ENCODE results near the gene SHISA4.
"Not testable (repeated sequence)": the region's sequence is repeated elsewhere in the genome, so short reads cannot be mapped to it uniquely, and the experiment has no call there.

The SHISA4 gene

DNA sequence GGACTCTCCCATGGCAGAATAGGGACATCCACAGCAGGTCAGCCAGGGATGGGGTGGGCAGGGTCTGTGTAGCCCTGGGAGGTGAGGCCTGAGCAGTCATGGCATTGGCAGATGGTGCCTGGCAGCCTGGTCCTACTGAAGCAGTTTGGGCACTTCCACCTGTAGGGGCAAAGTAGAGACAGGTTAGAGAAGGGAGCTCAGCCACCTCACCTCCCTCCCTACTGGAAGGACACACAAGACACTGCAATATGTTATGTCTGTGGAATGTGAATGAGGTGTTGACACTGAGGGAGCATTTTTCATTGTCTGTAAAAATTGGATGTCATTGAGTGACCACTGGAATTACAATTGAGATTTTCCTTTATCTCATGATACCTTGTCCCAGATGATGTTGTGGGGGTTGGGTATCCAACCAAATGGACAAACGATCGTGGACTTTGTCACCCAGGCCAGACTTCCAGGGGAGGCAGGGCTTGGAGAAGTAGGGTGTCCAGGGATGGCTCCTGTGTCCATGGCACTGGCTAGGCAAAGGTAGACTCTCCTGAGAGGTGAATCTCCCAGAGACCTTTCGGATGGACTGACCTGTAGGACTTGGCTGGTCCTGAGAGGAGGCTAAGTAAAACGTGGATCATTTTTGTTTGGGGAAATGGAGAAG, 9.7 kb downstream of the SHISA4 start:
- no peak for DNase-seq (ENCODE audit: low read depth in 2 of 2)

DNA sequence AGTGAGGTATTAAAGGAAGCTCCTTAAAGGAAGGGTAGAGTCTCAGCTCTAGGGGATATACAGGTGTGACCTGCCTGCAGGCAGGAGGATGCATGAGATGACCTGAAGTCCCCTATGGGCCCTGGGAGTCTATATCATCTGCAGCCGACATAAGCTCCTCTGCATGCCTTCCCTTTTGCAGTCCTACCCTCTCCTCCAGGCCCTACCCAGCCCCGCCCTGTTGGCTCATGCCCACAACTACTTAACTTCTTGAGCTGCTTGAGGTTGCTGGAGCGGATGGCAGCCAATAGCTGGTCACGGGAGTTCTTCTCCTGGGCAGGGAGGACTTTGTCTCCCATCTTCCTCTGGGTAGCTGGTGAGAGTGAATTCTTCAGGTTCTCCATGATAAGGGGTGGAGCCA, 10.3 kb downstream of the SHISA4 start:
- DNase-seq (ENCODE audit: low read depth in 2 of 2) = no peak

DNA sequence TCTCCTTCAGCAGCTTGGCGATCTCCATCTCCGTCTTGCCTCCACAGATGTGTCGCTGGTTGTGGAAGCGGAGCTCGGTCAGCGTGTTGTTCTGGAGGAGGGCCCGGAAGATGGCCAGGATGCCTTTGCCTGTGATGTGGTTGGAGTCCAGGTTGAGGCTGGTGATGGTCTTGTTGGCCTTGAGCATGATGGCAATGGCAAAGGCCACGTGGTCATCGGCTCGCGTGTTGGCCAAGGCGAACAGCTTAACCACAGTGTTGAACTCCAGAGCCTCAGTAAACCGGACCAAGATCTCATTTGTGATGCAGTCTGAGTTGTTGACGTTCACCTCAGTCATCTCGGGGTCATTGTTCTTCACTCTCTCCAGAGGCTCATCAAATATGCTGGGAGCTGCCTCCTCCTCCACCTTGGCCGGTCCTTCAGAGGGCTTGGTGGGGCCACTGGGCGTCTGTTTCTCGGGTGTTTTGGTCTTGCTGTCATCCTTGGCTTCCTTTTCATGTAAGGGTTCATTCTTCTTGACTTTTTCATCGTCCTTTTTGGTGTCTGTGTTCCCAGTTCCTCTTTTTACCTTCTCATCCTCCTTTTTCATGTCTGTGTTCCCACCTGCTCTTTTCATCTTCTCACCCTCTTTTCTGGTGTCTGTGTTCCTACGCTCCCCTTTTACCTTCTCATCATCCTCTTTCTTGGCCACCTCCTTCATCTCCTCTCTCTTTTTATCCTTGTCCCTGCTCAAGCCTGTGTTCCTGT, 11.2 kb downstream of the SHISA4 start:
- DNase-seq (ENCODE audit: low read depth in 2 of 2) = no peak

DNA sequence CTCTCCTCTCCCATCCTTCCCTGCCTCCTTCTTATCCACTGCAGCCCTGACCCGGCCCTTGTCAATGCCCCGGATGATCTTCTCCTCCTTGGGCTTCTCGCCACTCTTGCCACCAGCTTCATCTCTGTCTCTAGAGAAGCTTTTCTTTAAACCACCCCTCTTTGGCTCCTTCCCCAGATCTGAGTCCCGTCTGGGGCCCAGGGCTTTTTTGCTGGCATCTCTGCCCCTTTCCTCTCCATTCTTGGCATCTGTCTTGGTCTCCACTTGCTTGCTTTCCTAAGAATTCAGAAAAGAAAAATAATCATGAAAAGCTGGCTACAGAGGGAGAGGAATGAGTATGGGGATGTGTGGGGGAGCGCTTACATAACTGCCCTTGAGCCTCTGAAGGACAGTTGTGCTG, 11.8 kb downstream of the SHISA4 start:
- no peak for DNase-seq (ENCODE audit: low read depth in 2 of 2)

DNA sequence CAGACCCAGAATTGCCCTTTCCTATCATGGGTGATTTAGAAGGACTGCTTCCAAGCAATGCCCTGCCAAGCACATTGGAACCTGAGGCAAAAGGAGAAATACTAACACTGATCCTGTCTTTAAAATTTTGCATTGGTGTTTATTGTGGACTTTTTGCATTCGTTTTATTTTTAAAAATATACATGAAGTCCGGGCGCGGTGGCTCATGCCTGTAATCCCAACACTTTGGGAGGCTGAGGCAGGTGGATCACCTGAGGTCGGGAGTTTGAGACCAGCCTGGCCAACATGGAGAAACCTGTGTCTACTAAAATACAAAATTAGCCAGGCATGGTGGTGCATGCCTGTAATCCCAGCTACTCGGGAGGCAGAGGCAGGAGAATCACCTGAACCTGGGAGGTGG, 12.3 kb downstream of the SHISA4 start:
- not testable (repeated sequence) for DNase-seq (ENCODE audit: low read depth in 2 of 2)

DNA sequence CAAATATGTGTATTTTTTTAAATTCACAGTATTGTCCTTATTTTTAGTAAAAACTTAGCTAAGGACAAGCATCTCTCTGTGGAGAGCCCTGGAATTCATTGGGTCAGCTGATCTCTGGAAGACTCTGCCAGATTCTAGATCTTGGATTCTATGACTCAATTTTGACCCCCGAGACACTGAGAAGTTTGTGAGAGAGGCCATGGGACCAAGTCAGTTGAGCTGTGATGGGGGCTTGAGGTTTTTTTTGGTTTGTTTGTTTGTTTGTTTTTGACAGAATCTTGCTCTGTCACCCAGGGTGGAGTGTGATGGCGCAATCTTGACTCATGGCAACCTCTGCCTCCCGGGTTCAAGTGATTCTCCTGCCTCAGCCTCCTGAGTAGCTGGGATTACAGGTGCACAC, 13.5 kb downstream of the SHISA4 start:
- no peak for DNase-seq (ENCODE audit: low read depth in 2 of 2)

DNA sequence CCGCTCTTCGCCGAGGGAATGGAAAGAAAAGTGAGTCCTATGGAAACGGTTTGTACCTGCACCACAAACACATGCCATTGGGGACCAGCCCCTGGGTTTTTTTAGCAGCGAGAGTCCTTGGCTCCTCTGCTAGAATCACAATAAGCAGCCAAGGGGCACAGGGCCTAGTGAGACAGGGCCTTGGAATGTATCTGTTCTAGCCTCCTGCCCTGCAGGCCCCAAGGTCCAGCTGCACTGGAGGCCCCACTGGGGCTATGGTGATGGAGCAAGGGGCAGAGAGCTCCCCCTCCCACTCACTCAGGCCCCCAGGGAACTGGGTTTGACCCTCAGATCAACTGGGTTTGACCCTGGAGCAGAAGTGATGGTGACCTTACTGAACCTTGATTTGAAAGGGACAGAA, 14.4 kb downstream of the SHISA4 start:
- DNase-seq (ENCODE audit: low read depth in 2 of 2) = no peak

DNA sequence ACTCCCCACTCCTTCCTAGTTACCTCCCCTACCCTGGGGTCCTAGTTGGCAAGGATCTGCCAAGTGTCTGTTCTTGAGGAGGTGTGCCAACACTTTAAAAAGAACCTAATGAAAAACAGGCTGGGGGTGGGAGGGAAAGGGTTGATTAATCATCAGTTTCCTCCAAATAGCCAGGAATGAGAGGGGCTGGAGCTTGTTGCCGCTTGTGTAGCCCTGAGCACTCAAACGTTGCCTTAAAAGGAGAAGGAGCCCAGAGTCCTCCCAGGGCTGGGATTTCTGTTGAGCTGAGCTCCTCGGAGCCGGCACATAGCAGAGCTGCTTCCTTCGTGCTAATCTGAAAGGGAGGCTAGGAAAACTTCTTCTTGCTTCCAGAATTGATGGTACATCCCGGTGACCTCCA, 15.9 kb downstream of the SHISA4 start:
- no peak for DNase-seq (ENCODE audit: low read depth in 2 of 2)

DNA sequence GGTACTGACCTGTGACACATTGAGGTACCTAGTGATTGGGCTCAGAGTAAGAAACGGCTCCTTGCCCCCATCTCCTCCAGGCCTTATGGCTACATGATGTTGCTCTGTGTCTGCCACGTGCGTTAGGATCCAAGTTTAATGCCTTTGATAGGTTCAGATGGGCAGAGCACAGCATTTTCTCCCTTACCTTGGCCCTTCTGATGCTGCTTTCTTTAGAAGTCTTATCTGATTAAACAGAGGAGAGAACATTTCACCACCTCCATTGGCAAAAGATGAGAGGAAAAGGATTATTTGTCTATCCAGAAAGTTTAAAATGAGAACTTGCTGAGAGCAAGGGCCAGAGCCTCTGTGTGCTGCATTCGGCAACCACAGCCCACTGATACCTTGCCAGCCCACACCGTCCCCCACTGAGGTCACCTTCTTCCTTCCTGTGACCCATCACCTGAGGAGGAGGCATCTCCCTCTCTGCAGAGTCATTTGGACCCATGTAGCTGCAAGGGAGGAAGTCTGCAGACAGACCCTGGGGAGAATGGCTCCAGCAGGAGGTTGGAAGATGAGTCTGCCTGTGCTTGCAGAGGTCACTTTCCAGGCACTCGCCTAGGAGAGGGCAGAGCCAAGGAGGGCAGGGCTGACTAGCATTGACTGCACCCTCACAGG, 16.7 kb downstream of the SHISA4 start:
- DNase-seq (ENCODE audit: low read depth in 2 of 2) = peak in 1 of 2 donors; percentile 4

DNA sequence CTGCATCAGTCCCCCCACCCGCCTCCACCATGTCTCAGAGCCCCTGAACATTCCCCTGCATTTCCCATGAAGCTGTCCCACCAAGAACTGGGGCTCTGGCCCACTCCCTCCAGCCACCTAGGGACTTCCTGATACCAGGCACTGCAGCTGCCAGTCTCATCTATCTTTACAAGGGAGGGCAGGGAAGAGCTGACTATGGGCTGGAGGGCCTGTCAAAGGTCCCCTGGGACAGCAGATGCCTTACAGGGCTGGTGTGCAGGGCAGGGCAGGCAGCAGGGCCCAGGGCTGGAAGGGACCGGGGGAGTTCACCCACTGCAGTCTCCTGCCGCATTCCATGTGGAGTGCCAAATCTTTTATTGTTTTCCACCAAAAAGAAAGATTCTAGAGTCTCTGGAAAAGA, 17.6 kb downstream of the SHISA4 start:
- DNase-seq (ENCODE audit: low read depth in 2 of 2) = no peak

DNA sequence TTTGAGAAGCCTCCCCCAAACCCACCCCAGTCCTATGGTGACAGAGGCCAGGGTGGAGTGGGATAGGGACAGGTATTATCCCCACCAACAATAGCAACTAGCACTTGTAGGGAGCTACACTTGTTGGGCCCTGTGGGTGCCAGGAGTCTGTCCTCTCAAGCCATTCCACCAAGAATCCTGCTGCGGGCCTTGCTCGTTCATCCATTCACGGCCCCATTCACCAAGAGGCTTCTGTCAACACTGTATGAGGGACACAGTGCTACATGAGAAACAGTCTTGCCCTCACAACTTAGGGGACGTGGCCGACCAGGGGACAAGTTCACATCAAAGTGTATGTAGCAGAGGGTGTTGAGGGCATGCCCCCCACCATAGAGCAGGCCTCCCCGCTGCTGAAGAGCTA, 18.9 kb downstream of the SHISA4 start:
- no peak for DNase-seq (ENCODE audit: low read depth in 2 of 2)

DNA sequence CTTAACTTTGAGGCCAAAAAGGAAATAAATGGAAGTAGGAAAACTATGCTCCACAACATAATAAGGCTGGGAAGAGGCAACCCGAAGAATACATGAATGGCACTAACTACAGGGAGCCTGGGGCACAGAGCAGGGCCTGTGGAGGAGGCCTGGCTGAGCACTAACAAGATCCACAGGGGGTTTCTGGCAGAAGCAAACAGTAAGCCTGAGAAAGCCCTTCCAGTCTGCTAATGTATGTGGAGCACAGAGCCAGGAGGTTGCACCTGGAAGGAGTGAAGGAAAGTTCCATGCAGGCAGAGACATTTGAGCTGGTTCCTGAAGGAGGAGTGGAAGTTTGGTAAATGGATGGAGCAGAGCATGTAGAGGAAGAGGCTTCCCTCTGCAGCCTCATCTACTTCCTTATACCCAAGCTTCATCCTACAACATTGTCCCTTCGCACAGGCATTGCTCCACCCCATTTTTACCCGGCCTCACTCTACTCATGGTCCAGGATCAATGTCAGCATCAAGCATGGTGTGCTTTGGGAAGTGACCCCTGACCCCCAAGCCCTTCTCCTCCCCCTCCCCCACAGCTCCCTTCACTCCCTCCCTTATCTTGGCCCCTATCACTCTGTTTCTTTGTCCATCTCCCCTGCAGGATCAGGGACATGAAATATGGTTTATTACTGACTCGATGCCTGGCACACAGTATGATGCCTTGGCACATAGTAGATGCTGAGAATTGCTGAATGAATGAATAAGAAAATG, 23.3 kb downstream of the SHISA4 start:
- no peak for DNase-seq (ENCODE audit: low read depth in 2 of 2)

DNA sequence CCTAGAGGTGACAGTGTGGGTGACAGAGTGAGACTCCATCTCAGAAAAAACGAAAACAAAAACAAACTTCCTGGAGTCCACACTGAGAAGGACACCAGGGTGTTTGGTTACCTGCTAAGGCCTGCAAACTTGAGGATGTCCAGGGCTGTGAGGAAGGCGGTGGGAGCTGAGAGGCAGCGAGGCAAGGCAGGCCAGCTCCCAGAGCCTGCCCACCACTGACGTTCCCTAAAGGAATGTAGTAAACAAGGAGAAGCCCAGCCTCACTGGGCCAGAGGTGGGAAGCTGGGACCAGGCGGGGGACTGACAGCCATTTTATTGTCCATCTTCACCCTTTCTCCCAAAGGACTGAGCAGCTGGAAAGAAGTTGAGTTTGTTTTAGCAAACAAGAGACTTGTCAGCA, 24.1 kb downstream of the SHISA4 start:
- no peak for DNase-seq (ENCODE audit: low read depth in 2 of 2)

DNA sequence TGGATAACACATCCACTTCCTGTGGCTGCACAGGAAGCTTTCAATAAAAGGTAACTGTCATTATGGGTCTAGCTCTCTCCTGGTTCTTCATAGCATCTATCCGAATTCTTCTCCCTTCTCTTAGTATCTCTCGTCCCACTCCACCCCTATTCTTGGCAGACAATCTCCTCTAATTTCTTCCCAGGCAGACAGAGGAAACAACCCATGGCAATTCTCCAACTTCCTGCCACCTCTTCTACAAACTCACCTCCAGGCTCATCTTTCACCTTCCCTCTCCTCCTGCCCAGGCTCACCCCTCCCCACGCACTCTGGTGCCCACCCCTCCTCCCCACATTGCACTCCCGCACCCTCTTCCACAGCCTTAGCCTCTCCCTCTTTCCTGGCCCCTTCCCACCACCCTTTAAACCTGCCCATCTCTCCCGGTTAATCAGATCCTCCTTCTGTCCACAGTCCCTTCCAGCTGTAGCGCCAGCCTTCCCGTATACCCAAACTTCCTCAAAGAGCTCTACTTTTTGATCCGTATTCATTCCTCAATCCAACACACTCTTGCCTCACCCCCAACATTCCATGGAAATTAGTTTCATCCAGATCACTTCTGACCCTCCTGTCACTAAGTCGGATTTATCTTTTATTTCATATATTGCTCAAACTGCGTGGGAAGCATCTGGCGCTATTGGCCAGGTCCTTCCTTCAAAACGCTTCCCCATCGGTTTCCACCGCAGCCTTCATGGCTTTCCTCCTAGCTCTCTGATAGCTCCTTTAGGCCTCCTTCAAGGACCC, 25.9 kb downstream of the SHISA4 start:
- DNase-seq (ENCODE audit: low read depth in 2 of 2) = no peak

DNA sequence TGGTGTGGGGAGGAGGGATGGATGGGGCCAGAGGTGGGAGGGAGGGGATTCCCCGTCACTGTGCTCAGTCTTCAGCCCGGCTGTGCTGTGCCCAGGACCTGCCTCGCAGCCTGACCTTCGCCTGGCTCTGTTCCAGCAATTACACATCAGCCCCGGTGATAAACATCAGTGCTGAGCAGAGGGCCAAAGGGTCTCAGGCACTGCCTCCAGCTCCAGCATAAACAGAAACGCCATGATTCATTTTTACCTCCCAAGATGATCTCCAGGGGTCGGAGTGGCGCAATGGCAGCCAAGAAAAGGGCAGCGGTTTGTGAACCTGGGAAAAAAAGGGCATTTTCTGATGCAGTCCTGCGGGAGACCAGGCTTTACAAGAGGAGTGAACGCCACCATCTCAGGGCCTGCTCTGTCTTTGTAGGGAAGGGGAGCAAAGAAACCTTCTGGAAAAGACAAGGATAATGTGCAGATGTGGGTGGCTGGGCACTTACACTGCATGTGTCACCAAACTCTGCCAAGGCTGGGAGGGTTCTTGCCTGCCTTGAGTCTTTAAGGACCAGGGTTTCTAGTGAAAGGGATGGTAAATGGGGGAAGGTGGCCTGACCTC, 28.1 kb downstream of the SHISA4 start:
- DNase-seq (ENCODE audit: low read depth in 2 of 2) = no peak

DNA sequence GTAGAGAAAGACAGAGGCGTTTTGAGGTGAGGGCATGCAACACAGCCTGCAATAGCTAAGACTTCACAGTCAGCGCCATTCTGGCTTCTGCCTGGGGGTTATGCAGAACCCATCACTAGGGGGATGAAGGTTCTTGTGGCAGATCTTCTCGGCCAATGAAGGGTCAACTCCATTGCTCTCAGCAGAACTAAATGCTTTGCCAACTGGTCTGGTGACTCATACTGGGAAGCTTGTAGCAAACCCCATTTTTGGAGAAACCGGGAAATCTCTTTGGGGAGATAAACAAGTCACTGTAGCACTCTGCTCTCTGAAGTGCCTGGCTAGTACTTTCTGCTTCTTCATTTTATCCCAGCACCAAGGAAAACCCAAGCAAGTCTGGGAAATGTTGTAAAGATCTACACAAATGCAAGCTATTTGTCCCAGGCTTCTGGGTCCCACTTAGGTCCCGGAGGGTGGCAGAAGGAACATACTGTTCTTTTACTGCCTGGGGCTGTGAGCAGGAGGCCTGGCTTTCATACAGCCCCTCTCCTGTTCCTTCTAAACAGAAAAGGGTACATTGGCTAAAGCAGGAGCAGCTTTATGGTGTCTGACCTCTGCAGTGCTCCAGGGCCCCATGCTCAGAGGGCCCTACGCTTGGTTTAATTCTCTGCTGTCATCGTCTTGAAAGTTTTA, 28.8 kb downstream of the SHISA4 start:
- no peak for DNase-seq (ENCODE audit: low read depth in 2 of 2)

DNA sequence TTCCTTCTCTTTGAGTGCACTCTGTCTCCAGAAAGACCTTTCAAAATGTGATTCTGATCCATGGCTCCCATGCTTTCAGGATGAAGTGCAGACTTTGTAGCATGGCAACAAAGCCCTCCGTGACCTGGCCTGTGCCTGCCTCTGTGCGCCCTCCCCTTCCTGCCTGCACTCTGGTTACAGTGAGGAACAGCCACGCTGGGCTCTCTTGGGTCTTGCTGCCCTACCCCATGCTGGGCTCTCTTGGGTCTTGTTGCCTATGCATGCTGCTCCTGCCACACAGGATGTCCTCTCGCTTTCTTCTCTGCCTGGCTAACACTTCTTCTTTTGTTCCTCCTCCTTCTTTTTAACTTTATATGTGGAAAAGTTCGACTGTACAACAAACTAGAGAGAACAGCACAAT, 29.6 kb downstream of the SHISA4 start:
- DNase-seq (ENCODE audit: low read depth in 2 of 2) = no peak

DNA sequence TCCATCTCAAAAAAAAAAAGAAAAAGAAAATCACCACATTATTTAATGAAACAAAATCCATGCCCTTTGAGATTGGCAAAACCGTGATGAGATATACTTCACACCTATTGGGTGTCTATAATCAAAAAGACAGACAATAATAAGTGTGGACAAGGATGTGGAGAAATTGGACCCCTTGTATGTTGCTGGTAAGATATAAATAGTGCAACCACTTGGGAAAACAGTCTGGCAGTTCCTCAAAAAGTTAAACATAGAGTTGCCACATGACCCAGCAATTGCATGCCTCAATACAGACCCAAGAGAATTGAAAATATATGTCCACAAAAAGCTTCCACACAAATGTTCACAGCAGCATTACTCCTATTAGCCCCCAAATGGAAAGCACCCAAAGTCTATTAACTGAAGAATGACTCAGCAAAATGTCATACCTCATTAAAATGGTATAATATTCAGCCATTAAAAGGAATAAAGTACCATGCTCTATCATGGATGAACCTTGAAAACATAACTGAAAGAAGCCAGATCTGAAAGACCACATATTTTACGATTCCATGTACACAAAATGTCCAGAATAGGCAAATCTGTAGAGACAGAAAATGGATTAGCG, 33.4 kb downstream of the SHISA4 start:
- DNase-seq (ENCODE audit: low read depth in 2 of 2) = no peak

DNA sequence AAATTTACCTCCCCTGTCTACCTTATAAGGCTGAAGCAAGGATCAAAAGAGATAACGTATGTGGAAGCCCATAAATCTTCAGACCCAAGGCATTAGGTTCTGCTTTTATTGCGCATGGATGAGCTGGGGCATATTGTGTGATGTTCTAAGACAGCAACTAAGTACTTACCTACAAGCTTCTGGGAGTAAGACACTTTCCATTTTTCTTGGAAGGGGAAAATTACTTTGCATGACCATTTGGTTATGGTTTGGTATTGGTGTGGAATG, 36.5 kb downstream of the SHISA4 start:
- no peak for DNase-seq (ENCODE audit: low read depth in 2 of 2)

DNA sequence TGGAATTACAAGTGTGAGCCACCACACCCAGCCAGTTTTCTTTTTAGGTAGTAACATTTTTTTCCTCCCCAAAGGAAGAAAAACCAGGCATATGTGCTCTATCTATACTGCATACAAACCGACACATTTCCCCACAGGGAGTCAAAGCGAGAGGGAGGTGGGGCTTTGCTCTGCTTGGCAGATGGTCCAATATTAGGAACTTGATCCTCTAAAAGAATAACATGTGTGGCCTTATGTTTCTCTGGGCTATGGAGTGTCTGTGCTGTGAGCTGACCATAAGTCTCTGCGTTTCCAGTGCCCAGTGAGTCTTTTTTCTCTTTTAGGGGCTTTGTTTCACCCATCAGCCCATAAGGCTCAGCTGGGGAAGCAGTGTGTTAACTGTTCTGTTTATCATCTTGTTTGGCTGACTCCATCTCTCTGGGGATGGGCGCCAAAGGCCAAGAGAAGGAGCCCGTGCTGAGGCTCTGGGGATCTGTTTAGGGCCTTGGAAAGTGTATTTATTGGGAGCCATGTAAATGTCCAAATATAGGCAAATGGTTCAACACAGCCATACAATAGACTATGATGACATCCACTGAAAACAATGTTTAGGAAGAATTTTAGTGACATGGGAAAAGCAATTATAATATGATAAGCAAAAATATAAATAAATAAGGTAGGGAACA, 37.4 kb downstream of the SHISA4 start:
- DNase-seq (ENCODE audit: low read depth in 2 of 2) = no peak

Measured in stimulated activated CD8-positive, alpha-beta memory T cell treated with anti-CD3 and anti-CD28 coated beads, Interleukin-15, amount 100 ng/mL, for 48 hours (primary cell).